Omental fat pad (tissue), 4 donors: ENCODE measurements around the gene LGALS3BP. TPM values are rescaled to one million over a fixed set of nuclear protein-coding genes. Genes with fewer than 3 reads are reported as not detected.

Source experiments
- ATAC-seq: fragments of 150-250 bp; one replicate; pipeline ENCODE4 v1.9.1; 2016; ENCODE audit warnings: mild to moderate bottlenecking, moderate library complexity; ENCODE audit not compliant: low FRiP score
- DNase-seq: peaks from one replicate; pipeline ENCODE4 v3.0.0-alpha.2; 2019; ENCODE audit warnings: low spot score
- CTCF ChIP-seq, 3 donors: fragments of 450-650 bp; IDR thresholded peaks; one replicate each; pipeline ENCODE4 v1.5.1; 2016 to 2017; ENCODE audit warnings: antibody characterized with exemption in 3 of 3, mild to moderate bottlenecking in 3 of 3, moderate library complexity in 2 of 3
- total RNA-seq, 4 donors: library from RNA; depleted of rRNA; stranded (reverse); fragments of >200 nt; gene quantifications; one replicate each; pipeline ENCODE4 v1.1.0, GENCODE V29; 2016

LGALS3BP gene
- total RNA-seq, 4 donors from 2014 or later: 325 to 516 (median 441) TPM

GRCh38 chr17:78940708-78941107, 39.0 kb downstream of the LGALS3BP start:
- ATAC-seq: no peak
- no peak for TF ChIP-seq CTCF (IDR thresholded peaks at IDR 0.05)
- no peak for DNase-seq

DNA sequence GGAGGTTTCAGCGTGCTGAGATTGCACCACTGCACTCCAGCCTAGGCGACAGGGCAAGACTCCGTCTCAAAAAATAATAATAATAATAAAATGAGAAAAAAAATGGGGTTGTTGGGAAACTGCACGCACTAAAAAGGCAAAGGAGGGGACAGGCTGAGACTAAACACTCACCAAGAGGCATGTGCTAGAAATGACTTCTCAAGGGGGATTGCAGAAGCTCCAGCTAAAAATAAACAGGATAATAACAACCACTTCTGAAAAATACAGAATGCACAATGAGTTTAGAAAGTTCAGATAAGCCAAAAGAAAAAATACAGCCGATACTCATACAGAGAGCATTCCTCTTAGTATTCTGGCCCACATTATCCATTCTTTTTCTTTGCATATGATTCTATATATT, 39.5 kb downstream of the LGALS3BP start:
- no peak for DNase-seq
- no peak for TF ChIP-seq CTCF (IDR thresholded peaks at IDR 0.05)
- no peak for ATAC-seq

DNA sequence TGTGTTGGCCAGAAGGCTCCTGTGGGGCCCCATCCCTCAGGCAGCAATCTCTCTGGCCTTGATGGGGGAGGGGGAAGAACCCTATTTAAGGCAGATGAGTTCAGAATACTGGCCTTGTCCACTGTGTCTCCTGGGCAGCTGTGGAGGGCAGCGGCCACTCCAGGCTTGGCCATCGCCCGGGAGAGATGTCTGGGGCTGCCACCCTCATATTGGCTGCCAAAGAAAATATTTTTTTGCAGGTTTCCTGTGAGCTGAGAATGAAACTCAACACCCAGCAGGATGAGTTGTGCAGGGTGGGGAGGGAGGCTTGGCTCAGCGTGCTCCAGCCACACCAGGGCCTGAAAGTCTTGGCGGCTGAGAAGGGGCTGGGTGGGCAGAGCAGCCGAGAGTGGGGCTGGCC, 40.1 kb downstream of the LGALS3BP start:
- no peak for ATAC-seq
- TF ChIP-seq CTCF (IDR thresholded peaks at IDR 0.05): no peak
- no peak for DNase-seq

GRCh38 chr17:78937561-78937960, 42.2 kb downstream of the LGALS3BP start:
- no peak for DNase-seq
- ATAC-seq: no peak
- TF ChIP-seq CTCF (IDR thresholded peaks at IDR 0.05): no peak

DNA sequence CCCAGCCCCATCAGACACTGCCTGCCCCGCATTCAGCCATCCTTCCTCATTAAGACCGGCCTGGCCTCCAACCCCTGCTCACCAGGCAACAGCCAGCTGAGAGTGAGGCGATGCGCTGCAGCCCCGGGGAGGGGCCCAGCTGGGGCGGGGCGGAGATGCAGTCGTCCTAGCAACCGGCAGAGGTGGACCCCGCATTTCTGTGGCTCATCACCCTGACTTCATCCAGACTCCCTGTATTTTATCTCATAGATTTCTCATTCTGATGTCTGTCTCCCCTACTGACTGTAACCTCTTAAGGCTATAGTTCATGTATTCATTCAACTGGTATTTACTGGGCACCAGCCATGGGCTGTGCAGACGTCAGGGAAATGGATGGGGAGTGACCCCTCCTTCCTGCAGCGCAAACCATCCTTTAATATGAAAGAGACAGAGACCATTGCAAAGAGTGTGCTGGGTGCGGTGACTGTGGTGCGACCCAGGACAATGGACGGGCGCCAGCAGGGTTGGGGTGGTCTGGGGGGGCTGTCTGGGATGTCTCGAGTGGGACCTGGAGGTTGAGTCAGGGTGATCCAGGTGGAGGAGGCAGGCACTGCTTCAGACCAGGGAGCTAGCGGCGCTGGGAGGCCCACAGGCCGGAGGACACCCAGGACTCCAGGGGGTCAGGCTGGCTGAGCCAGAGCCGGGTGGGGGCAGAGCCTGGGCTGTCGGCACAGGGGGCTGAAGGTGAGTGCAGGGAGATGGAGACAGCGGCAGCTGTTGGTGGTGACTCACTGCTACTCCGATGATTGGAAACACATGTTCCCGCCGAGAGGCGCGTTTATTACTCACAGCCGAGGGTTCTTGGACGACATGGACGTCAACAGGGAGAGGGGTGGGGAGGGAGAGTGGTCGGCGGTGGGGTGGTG, 44.1 kb downstream of the LGALS3BP start:
- no peak for TF ChIP-seq CTCF (IDR thresholded peaks at IDR 0.05)
- DNase-seq: no peak
- peak; percentile 74 for ATAC-seq

DNA sequence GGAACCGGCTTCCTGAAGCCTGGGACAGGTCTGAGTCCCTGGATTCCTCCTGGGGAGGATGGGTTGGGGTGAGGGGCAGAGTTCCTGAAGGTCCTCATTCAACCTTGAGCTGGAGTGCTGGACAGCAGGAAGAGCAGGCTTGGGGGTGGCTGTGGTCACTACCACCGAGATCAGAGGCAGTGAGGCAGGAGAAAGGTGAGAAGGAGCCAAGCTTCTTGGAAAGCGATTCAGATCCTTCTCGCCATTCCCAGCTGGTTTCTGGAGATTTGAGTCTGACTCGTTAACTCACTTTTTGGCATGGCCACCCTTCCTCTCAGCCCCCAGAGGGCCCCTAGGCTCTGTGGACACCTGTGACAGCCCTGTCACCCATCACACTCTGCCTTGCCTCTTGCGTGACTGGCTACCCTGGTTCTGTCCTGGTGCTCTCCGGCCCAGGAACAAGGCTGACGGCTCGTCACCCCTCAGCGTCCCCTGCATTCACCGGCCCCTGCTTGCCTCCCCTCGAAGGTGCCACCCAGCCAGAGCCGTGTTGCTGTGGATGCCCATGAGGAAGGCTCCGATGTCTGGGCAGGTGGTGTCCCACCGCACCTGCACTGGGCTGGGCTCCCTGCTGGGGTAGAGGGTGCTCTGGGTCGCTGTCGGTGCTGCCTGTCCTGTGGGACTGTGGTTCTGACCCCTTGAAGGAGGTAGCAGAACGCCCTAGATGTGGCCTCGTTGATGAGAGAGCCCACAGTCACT, 44.9 kb downstream of the LGALS3BP start:
- no peak for TF ChIP-seq CTCF (IDR thresholded peaks at IDR 0.05)
- DNase-seq (no peak), ATAC-seq (no peak)
